Measurements from ENCODE around the gene TRIM23. TPM values are rescaled to one million over a fixed set of nuclear protein-coding genes. Genes with fewer than 3 reads are reported as not detected.

Gene TRIM23
- total and polyA plus RNA-seq, 4 donors = 4.1 to 28.5 (median 8.1) TPM

GRCh38 chr5:65663804-65664521 lies 39.8 kb upstream of the TRIM23 start:
- ATAC-seq (ENCODE audit: insufficient read depth, low FRiP score) (no peak), DNase-seq (peak in 2 of 3 donors; percentile 7 to 13)
- H3K4me3 ChIP-seq = no peak overlapping the region
- H3K27ac ChIP-seq (ENCODE audit: low read depth in 1 of 2, low read length in 1 of 2) = no peak overlapping the region
- H3K27me3 ChIP-seq (ENCODE audit: control insufficient read depth in 3 of 3, insufficient read depth in 3 of 3, low read length in 2 of 3) = no peaks in the 10 kb centered on the region
- 91 to 95% methylated on average over 1 of the region's 1 CpG for WGBS, 2 donors
- no peaks in the 10 kb centered on the region for H3K9me3 ChIP-seq (ENCODE audit: control insufficient read depth in 4 of 4, insufficient read depth in 3 of 4, low read length in 3 of 4)
- H3K4me1 ChIP-seq (ENCODE audit: control insufficient read depth in 5 of 5, insufficient read depth in 5 of 5, low read length in 5 of 5) = no peaks in the 10 kb centered on the region
- no peak for TF ChIP-seq CTCF (IDR thresholded peaks at IDR 0.05; ENCODE audit: control extremely low read depth, extremely low read depth)
- H3K36me3 ChIP-seq (ENCODE audit: control insufficient read depth in 4 of 4, insufficient read depth in 4 of 4, low read length in 4 of 4) = peaks cover under 1 to 11% (median 4%) of the 10 kb centered on the region in 4 donors
- no peak overlapping the region for H3K9ac ChIP-seq (ENCODE audit: insufficient read depth in 1 of 2, low read length in 2 of 2)

GRCh38 chr5:65654713-65655112 lies 30.6 kb upstream of the TRIM23 start:
- 81 to 83% methylated on average over 2 of the region's 2 CpGs for WGBS, 2 donors
- no peak overlapping the region for H3K27ac ChIP-seq (ENCODE audit: low read depth in 1 of 2, low read length in 1 of 2)
- H3K9me3 ChIP-seq (ENCODE audit: control insufficient read depth in 4 of 4, insufficient read depth in 3 of 4, low read length in 3 of 4) = no peaks in the 10 kb centered on the region
- TF ChIP-seq CTCF (IDR thresholded peaks at IDR 0.05; ENCODE audit: control extremely low read depth, extremely low read depth) = no peak
- no peak overlapping the region for H3K4me3 ChIP-seq
- no peaks in the 10 kb centered on the region for H3K27me3 ChIP-seq (ENCODE audit: control insufficient read depth in 3 of 3, insufficient read depth in 3 of 3, low read length in 2 of 3)
- peaks cover 0 to 14% (median 2%) of the 10 kb centered on the region in 4 donors for H3K36me3 ChIP-seq (ENCODE audit: control insufficient read depth in 4 of 4, insufficient read depth in 4 of 4, low read length in 4 of 4)
- no peaks in the 10 kb centered on the region for H3K4me1 ChIP-seq (ENCODE audit: control insufficient read depth in 5 of 5, insufficient read depth in 5 of 5, low read length in 5 of 5)
- DNase-seq = no peak
- no peak overlapping the region for H3K9ac ChIP-seq (ENCODE audit: insufficient read depth in 1 of 2, low read length in 2 of 2)
- ATAC-seq (ENCODE audit: insufficient read depth, low FRiP score) = no peak

- no peaks in the 10 kb centered on the region for H3K9me3 ChIP-seq (ENCODE audit: control insufficient read depth in 4 of 4, insufficient read depth in 3 of 4, low read length in 3 of 4)
- no peak overlapping the region for H3K27ac ChIP-seq (ENCODE audit: low read depth in 1 of 2, low read length in 1 of 2)
- no peak for TF ChIP-seq CTCF (IDR thresholded peaks at IDR 0.05; ENCODE audit: control extremely low read depth, extremely low read depth)
- ATAC-seq (ENCODE audit: insufficient read depth, low FRiP score) = no peak
- H3K4me3 ChIP-seq = no peak overlapping the region
- WGBS, 2 donors = 86 to 94% methylated on average over 5 of the region's 5 CpGs
- peaks cover 0 to 20% (median 5%) of the 10 kb centered on the region in 4 donors for H3K36me3 ChIP-seq (ENCODE audit: control insufficient read depth in 4 of 4, insufficient read depth in 4 of 4, low read length in 4 of 4)
- no peaks in the 10 kb centered on the region for H3K27me3 ChIP-seq (ENCODE audit: control insufficient read depth in 3 of 3, insufficient read depth in 3 of 3, low read length in 2 of 3)
- H3K9ac ChIP-seq (ENCODE audit: insufficient read depth in 1 of 2, low read length in 2 of 2) = no peak overlapping the region
- H3K4me1 ChIP-seq (ENCODE audit: control insufficient read depth in 5 of 5, insufficient read depth in 5 of 5, low read length in 5 of 5) = no peaks in the 10 kb centered on the region
- no peak for DNase-seq
These were observed 27.0 kb upstream of the TRIM23 start for GRCh38 chr5:65651144-65651543.

- no peak for TF ChIP-seq CTCF (IDR thresholded peaks at IDR 0.05; ENCODE audit: control extremely low read depth, extremely low read depth)
- peaks cover 0 to 18% (median 5%) of the 10 kb centered on the region in 4 donors for H3K36me3 ChIP-seq (ENCODE audit: control insufficient read depth in 4 of 4, insufficient read depth in 4 of 4, low read length in 4 of 4)
- H3K9me3 ChIP-seq (ENCODE audit: control insufficient read depth in 4 of 4, insufficient read depth in 3 of 4, low read length in 3 of 4) = no peaks in the 10 kb centered on the region
- no peaks in the 10 kb centered on the region for H3K4me1 ChIP-seq (ENCODE audit: control insufficient read depth in 5 of 5, insufficient read depth in 5 of 5, low read length in 5 of 5)
- no peak overlapping the region for H3K27ac ChIP-seq (ENCODE audit: low read depth in 1 of 2, low read length in 1 of 2)
- H3K9ac ChIP-seq (ENCODE audit: insufficient read depth in 1 of 2, low read length in 2 of 2) = no peak overlapping the region
- H3K4me3 ChIP-seq = no peak overlapping the region
- no peaks in the 10 kb centered on the region for H3K27me3 ChIP-seq (ENCODE audit: control insufficient read depth in 3 of 3, insufficient read depth in 3 of 3, low read length in 2 of 3)
- no peak for ATAC-seq (ENCODE audit: insufficient read depth, low FRiP score)
- no peak for DNase-seq
These were observed 23.8 kb upstream of the TRIM23 start for GRCh38 chr5:65647941-65648340.
